GM21515 (cell line): ENCODE measurements around the gene KIAA1217.

Experiments used
- ATAC-seq: cut with Tn5 transposase; IDR thresholded peaks from one replicate; pipeline ENCODE4 v1.9.1; 2021; ENCODE audit not compliant: unreplicated experiment

Gene KIAA1217

GRCh38 chr10:24570658-24571426 lies 361.9 kb downstream of the KIAA1217 start:
- no peak for ATAC-seq

- no peak for ATAC-seq
These were observed 363.0 kb downstream of the KIAA1217 start for GRCh38 chr10:24571870-24572450.

- no peak for ATAC-seq
These were observed 365.2 kb downstream of the KIAA1217 start for GRCh38 chr10:24574161-24574560.

- ATAC-seq = no peak
These were observed 365.7 kb downstream of the KIAA1217 start for GRCh38 chr10:24574578-24575155.

- no peak for ATAC-seq
These were observed 366.6 kb downstream of the KIAA1217 start for GRCh38 chr10:24575481-24576002.

GRCh38 chr10:24579448-24579847 lies 370.5 kb downstream of the KIAA1217 start:
- no peak for ATAC-seq

GRCh38 chr10:24579906-24580305 lies 371.0 kb downstream of the KIAA1217 start:
- ATAC-seq = no peak

- no peak for ATAC-seq
These were observed 380.3 kb downstream of the KIAA1217 start for GRCh38 chr10:24589265-24589664.

- no peak for ATAC-seq
These were observed 381.9 kb downstream of the KIAA1217 start for GRCh38 chr10:24590697-24591457.

GRCh38 chr10:24596217-24596930 lies 387.4 kb downstream of the KIAA1217 start:
- ATAC-seq = no peak

GRCh38 chr10:24597426-24597825 lies 388.5 kb downstream of the KIAA1217 start:
- no peak for ATAC-seq
